Loucy (cell line): Measurements from ENCODE around the gene NIPAL3.

Experiments used
- EZH2phosphoT487 ChIP-seq: fragments of 200-600 bp; IDR thresholded peaks from 2 replicates; pipeline ENCODE4 v1.6.1; 2018; ENCODE audit warnings: antibody characterized with exemption, mild to moderate bottlenecking, moderate library complexity, borderline replicate concordance
- TF ChIP-seq, protein P1 (sequence below): fragments of 200-600 bp; sonication (generic); conservative IDR thresholded peaks from 2 replicates; pipeline ENCODE4 v1.5.1; 2014; ENCODE audit warnings: mild to moderate bottlenecking, antibody characterized with exemption, low read length

DNA sequence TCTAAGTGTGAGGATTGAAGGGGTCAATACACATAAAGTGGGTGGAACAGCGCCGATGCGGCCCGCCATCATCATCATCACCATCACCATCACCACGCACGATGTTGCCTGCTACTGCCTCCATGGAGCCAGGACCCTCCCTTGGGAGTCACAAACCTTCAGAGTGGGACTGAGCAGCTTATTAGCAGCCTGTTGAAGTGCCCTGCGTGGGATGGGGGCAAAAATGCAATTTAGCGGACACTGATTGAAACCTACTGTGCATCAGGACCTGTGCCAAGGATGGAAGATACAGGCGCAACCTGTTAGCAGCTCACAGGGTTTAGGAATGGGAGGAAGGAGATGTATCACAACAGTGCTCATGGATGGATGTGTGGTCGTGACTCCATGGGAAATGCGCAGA lies 28.7 kb upstream of the NIPAL3 start:
- TF ChIP-seq, protein P1, sequence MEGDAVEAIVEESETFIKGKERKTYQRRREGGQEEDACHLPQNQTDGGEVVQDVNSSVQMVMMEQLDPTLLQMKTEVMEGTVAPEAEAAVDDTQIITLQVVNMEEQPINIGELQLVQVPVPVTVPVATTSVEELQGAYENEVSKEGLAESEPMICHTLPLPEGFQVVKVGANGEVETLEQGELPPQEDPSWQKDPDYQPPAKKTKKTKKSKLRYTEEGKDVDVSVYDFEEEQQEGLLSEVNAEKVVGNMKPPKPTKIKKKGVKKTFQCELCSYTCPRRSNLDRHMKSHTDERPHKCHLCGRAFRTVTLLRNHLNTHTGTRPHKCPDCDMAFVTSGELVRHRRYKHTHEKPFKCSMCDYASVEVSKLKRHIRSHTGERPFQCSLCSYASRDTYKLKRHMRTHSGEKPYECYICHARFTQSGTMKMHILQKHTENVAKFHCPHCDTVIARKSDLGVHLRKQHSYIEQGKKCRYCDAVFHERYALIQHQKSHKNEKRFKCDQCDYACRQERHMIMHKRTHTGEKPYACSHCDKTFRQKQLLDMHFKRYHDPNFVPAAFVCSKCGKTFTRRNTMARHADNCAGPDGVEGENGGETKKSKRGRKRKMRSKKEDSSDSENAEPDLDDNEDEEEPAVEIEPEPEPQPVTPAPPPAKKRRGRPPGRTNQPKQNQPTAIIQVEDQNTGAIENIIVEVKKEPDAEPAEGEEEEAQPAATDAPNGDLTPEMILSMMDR, result no peak
- TF ChIP-seq EZH2phosphoT487, result no peak
